ENCODE measurements around the gene POLH. TPM values are rescaled to one million over a fixed set of nuclear protein-coding genes. Genes with fewer than 3 reads are reported as not detected.

The POLH gene
- total and polyA plus RNA-seq, 2 donors (not counting 1 experiment from before 2014, with no cell fraction given): 19.0 to 21.8 TPM

GRCh38 chr6:43570876-43571441 lies 5.0 kb upstream of the POLH start:
- Histone ChIP-seq H3K9ac (ENCODE audit: insufficient read depth, low read length) (no peak overlapping the region), H3K4me1 (ENCODE audit: control insufficient read depth, extremely low read depth, insufficient read depth, low read length) (peaks cover 2% of the 10 kb centered on the region), H3K9me3 (ENCODE audit: control insufficient read depth, insufficient read depth, low read depth, low read length) (no peaks in the 10 kb centered on the region), H2AFZ (ENCODE audit: low read length) (no peak overlapping the region), H3K27me3 (ENCODE audit: control insufficient read depth, insufficient read depth, low read length) (no peaks in the 10 kb centered on the region), H3K27ac (ENCODE audit: insufficient read depth, low read length) (no peak overlapping the region), H3K79me2 (ENCODE audit: control insufficient read depth, insufficient read depth, low read length) (peaks cover 24% of the 10 kb centered on the region), H4K20me1 (ENCODE audit: control insufficient read depth, extremely low read depth, insufficient read depth, low read length) (no peaks in the 10 kb centered on the region), H3K36me3 (ENCODE audit: control insufficient read depth, insufficient read depth, low read length) (peaks cover 2% of the 10 kb centered on the region), H3K4me2 (ENCODE audit: extremely low read depth, insufficient read depth, low read length) (no peak overlapping the region), H3K4me3 (replicated peaks in 1 of 4; ENCODE audit: control extremely low read depth in 1 of 4, insufficient read depth in 1 of 4, low read depth in 3 of 4, low read length in 4 of 4) (no peak overlapping the region)
- no peak for TF ChIP-seq CTCF (conservative IDR thresholded peaks at IDR 0.05 in 1 of 2, IDR thresholded peaks at IDR 0.05 in 1 of 2; ENCODE audit: low read depth in 1 of 2, low read length in 2 of 2)
- TF ChIP-seq EZH2 (IDR thresholded peaks at IDR 0.05; ENCODE audit: low read length, missing control alignments): no peak
- DNase-seq (ENCODE audit: low read depth in 2 of 2): peak; percentile 32 to 44

GRCh38 chr6:43572015-43572414 lies 4.0 kb upstream of the POLH start:
- H3K79me2 ChIP-seq (ENCODE audit: control insufficient read depth, insufficient read depth, low read length): peaks cover 34% of the 10 kb centered on the region
- TF ChIP-seq CTCF (conservative IDR thresholded peaks at IDR 0.05 in 1 of 2, IDR thresholded peaks at IDR 0.05 in 1 of 2; ENCODE audit: low read depth in 1 of 2, low read length in 2 of 2): no peak
- no peak overlapping the region for H3K27ac ChIP-seq (ENCODE audit: insufficient read depth, low read length)
- H3K36me3 ChIP-seq (ENCODE audit: control insufficient read depth, insufficient read depth, low read length): peaks cover 2% of the 10 kb centered on the region
- no peak overlapping the region for H2AFZ ChIP-seq (ENCODE audit: low read length)
- H3K4me2 ChIP-seq (ENCODE audit: extremely low read depth, insufficient read depth, low read length): no peak overlapping the region
- H3K9ac ChIP-seq (ENCODE audit: insufficient read depth, low read length): no peak overlapping the region
- H3K9me3 ChIP-seq (ENCODE audit: control insufficient read depth, insufficient read depth, low read depth, low read length): no peaks in the 10 kb centered on the region
- peaks cover 2% of the 10 kb centered on the region for H3K4me1 ChIP-seq (ENCODE audit: control insufficient read depth, extremely low read depth, insufficient read depth, low read length)
- no peaks in the 10 kb centered on the region for H3K27me3 ChIP-seq (ENCODE audit: control insufficient read depth, insufficient read depth, low read length)
- no peak overlapping the region for H3K4me3 ChIP-seq (replicated peaks in 1 of 4; ENCODE audit: control extremely low read depth in 1 of 4, insufficient read depth in 1 of 4, low read depth in 3 of 4, low read length in 4 of 4)
- DNase-seq (ENCODE audit: low read depth in 2 of 2): no peak
- H4K20me1 ChIP-seq (ENCODE audit: control insufficient read depth, extremely low read depth, insufficient read depth, low read length): no peaks in the 10 kb centered on the region

- H3K27ac ChIP-seq (ENCODE audit: insufficient read depth, low read length): peak overlapping the region; percentile 66
- H3K9me3 ChIP-seq (ENCODE audit: control insufficient read depth, insufficient read depth, low read depth, low read length): no peaks in the 10 kb centered on the region
- peak overlapping the region; percentile 74 for H3K9ac ChIP-seq (ENCODE audit: insufficient read depth, low read length)
- peaks cover 61% of the 10 kb centered on the region for H3K79me2 ChIP-seq (ENCODE audit: control insufficient read depth, insufficient read depth, low read length)
- no peak for TF ChIP-seq CTCF (conservative IDR thresholded peaks at IDR 0.05 in 1 of 2, IDR thresholded peaks at IDR 0.05 in 1 of 2; ENCODE audit: low read depth in 1 of 2, low read length in 2 of 2)
- no peak for TF ChIP-seq EZH2 (IDR thresholded peaks at IDR 0.05; ENCODE audit: low read length, missing control alignments)
- H3K4me1 ChIP-seq (ENCODE audit: control insufficient read depth, extremely low read depth, insufficient read depth, low read length): peaks cover 2% of the 10 kb centered on the region
- no peaks in the 10 kb centered on the region for H4K20me1 ChIP-seq (ENCODE audit: control insufficient read depth, extremely low read depth, insufficient read depth, low read length)
- H3K4me2 ChIP-seq (ENCODE audit: extremely low read depth, insufficient read depth, low read length): peak overlapping the region; percentile 69
- peak overlapping the region; percentile 99 for H2AFZ ChIP-seq (ENCODE audit: low read length)
- peak; percentile 12 to 15 for DNase-seq (ENCODE audit: low read depth in 2 of 2)
- H3K27me3 ChIP-seq (ENCODE audit: control insufficient read depth, insufficient read depth, low read length): no peaks in the 10 kb centered on the region
- H3K36me3 ChIP-seq (ENCODE audit: control insufficient read depth, insufficient read depth, low read length): no peaks in the 10 kb centered on the region
- H3K4me3 ChIP-seq (replicated peaks in 1 of 4; ENCODE audit: control extremely low read depth in 1 of 4, insufficient read depth in 1 of 4, low read depth in 3 of 4, low read length in 4 of 4): peak overlapping the region; percentile 84 to 100 (median 97)
These were observed 747 bp upstream of the POLH start for GRCh38 chr6:43575105-43575771.

Data from fibroblast of lung (primary cell).